B cell (primary cell): ENCODE measurements around the gene WDFY4. TPM values are rescaled to one million over a fixed set of nuclear protein-coding genes. Genes with fewer than 3 reads are reported as not detected.

Source experiments
- ATAC-seq: fragments of 200-7000 bp; cut with Tn5 transposase; one replicate; pipeline ENCODE4 v1.10.0; 2021; ENCODE audit warnings: low read depth, mild to moderate bottlenecking, moderate number of reproducible peaks, moderate library complexity
- CTCF ChIA-PET: fragments of 350-600 bp; sonication (Branson Sonifier 250); formaldehyde crosslinking; loops from one replicate; lab custom pipeline; 2021; ENCODE audit warnings: antibody characterized with exemption, inconsistent platforms; lab: Charles Lee
- POLR2A ChIA-PET: fragments of 350-600 bp; sonication (Branson Sonifier 250); formaldehyde crosslinking; loops from one replicate; lab custom pipeline; 2021; ENCODE audit warnings: antibody characterized with exemption; lab: Charles Lee
- DNase-seq: peaks from one replicate; pipeline ENCODE4 v3.0.0; 2013
- H2AFZ ChIP-seq: 2 replicates; pipeline ENCODE4 v1.6.1; 2012; ENCODE audit warnings: mild to moderate bottlenecking, low read depth, low read length; ENCODE audit not compliant: insufficient read depth, poor library complexity, severe bottlenecking
- H3K27ac ChIP-seq, 2 donors: 1 replicate in 1 of 2; 2 replicates in 1 of 2; pipeline ENCODE4 v1.5.1; 2012 to 2013; ENCODE audit warnings: low read length in 2 of 2, mild to moderate bottlenecking in 2 of 2, moderate library complexity in 1 of 2
- H3K27me3 ChIP-seq, 4 experiments: fragments of 200-600 bp in 1 of 4; sonication (generic) in 1 of 4; replicated peaks in 1 of 4; 1 replicate in 2 of 4; 2 replicates in 2 of 4; pipeline versions ENCODE4 v1.6.1 to v1.7.0; 2013 to 2016; ENCODE audit warnings: low read length in 3 of 4, mild to moderate bottlenecking in 2 of 4, mixed read lengths in 1 of 4, moderate library complexity in 1 of 4; ENCODE audit not compliant: insufficient read depth in 4 of 4, control insufficient read depth in 3 of 4; ENCODE audit errors: control extremely low read depth in 1 of 4
- H3K36me3 ChIP-seq, 2 experiments: replicated peaks in 1 of 2; 1 replicate in 1 of 2; 2 replicates in 1 of 2; pipeline versions ENCODE4 v1.6.1 to v1.7.1; 2013; ENCODE audit warnings: low read length in 1 of 2; ENCODE audit not compliant: insufficient read depth in 2 of 2, control insufficient read depth in 1 of 2; ENCODE audit errors: control extremely low read depth in 1 of 2, extremely low read depth in 1 of 2
- H3K4me1 ChIP-seq, 2 donors: fragments of 200-600 bp in 1 of 2; sonication (generic) in 1 of 2; 1 replicate in 1 of 2; 2 replicates in 1 of 2; pipeline versions ENCODE4 v1.5.1 to v1.6.1; 2013 to 2017; ENCODE audit warnings: low read length in 2 of 2; ENCODE audit not compliant: control insufficient read depth in 2 of 2, insufficient read depth in 2 of 2
- H3K4me2 ChIP-seq: replicated peaks from 2 replicates; pipeline ENCODE3; 2012; ENCODE audit warnings: mild to moderate bottlenecking, low read depth, low read length; ENCODE audit not compliant: poor library complexity, severe bottlenecking
- H3K4me3 ChIP-seq, 5 experiments: fragments of 200-600 bp in 1 of 5; sonication (generic) in 1 of 5; 1 replicate in 3 of 5; 2 replicates in 2 of 5; pipeline versions ENCODE4 v1.5.1 to v1.7.0; 2011 to 2016; ENCODE audit warnings: low read length in 4 of 5, mild to moderate bottlenecking in 4 of 5, low read depth in 2 of 5, control low read depth in 1 of 5, moderate library complexity in 1 of 5; ENCODE audit not compliant: insufficient read depth in 1 of 5; ENCODE audit errors: control extremely low read depth in 1 of 5, extremely low read depth in 1 of 5
- H3K79me2 ChIP-seq: fragments of 200-600 bp; sonication (generic); one replicate; pipeline ENCODE4 v1.6.0; 2016; ENCODE audit warnings: low read length; ENCODE audit not compliant: control insufficient read depth, insufficient read depth
- H3K9ac ChIP-seq: fragments of 200-600 bp; sonication (generic); 2 replicates; pipeline ENCODE4 v1.6.1; 2017; ENCODE audit warnings: mild to moderate bottlenecking, low read length, moderate library complexity
- H3K9me3 ChIP-seq, 3 donors: one replicate each; pipeline versions ENCODE4 v1.6.1 to v1.7.1; 2013; ENCODE audit warnings: low read length in 2 of 3; ENCODE audit not compliant: control insufficient read depth in 2 of 3, insufficient read depth in 1 of 3; ENCODE audit errors: control extremely low read depth in 1 of 3
- H4K20me1 ChIP-seq: 2 replicates; pipeline ENCODE4 v1.6.0; 2012; ENCODE audit warnings: mild to moderate bottlenecking, low read length; ENCODE audit not compliant: insufficient read depth, control insufficient read depth, poor library complexity, severe bottlenecking
- H3K27ac Mint-ChIP-seq: one replicate; pipeline ENCODE4 v1.8.0; 2021; ENCODE audit warnings: mixed read lengths
- H3K27me3 Mint-ChIP-seq: one replicate; pipeline ENCODE4 v1.8.0; 2021; ENCODE audit warnings: mixed read lengths
- H3K4me1 Mint-ChIP-seq: one replicate; pipeline ENCODE4 v1.8.0; 2021; ENCODE audit warnings: mixed read lengths
- H3K4me3 Mint-ChIP-seq: one replicate; pipeline ENCODE4 v1.8.0; 2021; ENCODE audit warnings: mixed read lengths
- H3K9me3 Mint-ChIP-seq: one replicate; pipeline ENCODE4 v1.8.0; 2022; ENCODE audit warnings: mixed read lengths; ENCODE audit not compliant: insufficient read depth
- EZH2 ChIP-seq: IDR thresholded peaks from 2 replicates; pipeline ENCODE4 v1.6.1; 2012; ENCODE audit warnings: borderline replicate concordance, low read depth, mild to moderate bottlenecking, moderate library complexity, low read length; ENCODE audit not compliant: insufficient read depth, poor library complexity, severe bottlenecking
- WGBS: methylation state at CpG from one replicate; pipeline ENCODE4 v1.1.5; 2013; ENCODE audit warnings: missing lambda C conversion rate; ENCODE audit not compliant: insufficient coverage; 5-methylcytosine and 5-hydroxymethylcytosine counted together
- intact Hi-C: fragments of 100-400 bp; cut with micrococcal nuclease; formaldehyde crosslinking; loops from one replicate; pipeline ENCODE4 v1.10.0; 2022
- polyA plus RNA-seq: library from polyadenylated mRNA; depleted of rRNA; stranded (reverse); fragments of >200 nt; gene quantifications from 2 replicates; pipeline ENCODE4 v1.2.3, GENCODE V29; 2012
- total RNA-seq, 2 donors: library from RNA; stranded (reverse); fragments of 120-200 nt in 1 of 2; gene quantifications; 1 replicate in 1 of 2; 2 replicates in 1 of 2; pipeline versions ENCODE4 v1.2.3 to v1.2.4, GENCODE V29; 2013 to 2022
- TF ChIP-seq, protein P1 (sequence below): fragments of 200-600 bp; IDR thresholded peaks from one replicate; pipeline ENCODE4 v1.8.0; 2022; ENCODE audit warnings: antibody characterized with exemption, mild to moderate bottlenecking

WDFY4 gene
- total and polyA plus RNA-seq, 2 donors (not counting 1 experiment from before 2014, with no cell fraction given), result 262 to 560 TPM

DNA sequence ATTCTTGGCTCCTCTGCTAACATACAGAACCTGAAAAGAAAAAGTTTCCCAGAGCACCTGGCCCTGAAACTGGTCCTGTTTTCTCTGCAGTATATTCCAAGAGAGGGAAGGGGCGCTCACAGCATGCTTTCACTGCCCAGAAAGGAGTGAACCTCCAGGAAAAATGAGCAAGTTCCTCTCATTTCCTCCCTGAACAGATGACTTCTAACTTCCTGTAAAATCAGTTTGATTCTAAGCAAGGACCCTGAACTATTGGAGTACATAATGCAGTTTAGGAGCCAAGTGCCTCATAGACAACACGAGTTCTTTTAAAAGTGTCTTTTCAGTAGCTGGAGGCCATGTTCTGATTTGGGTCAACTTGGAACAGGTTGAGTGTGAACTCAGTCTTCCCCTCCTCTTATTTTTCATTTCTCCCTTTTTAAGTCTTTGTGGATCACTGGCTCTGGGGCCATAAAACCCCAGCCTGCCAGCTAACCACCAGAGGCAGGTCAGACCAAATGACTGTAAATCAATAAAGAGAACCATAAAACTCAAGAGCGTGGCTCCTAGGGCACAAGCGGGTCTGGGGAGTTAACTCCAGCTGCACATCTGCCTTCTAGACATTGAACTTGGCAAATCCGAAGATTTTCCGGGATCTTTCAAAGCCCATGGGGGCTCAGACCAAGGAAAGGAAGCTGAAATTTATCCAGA, 260.9 kb downstream of the WDFY4 start:
- DNase-seq (no peak), ATAC-seq (no peak)
- Histone ChIP-seq H3K27me3 (no peaks in the 10 kb centered on the region), H3K36me3 (peaks cover 4 to 98% of the 10 kb centered on the region in 2 experiments), H3K4me3 (no peak overlapping the region), H3K79me2 (no peaks in the 10 kb centered on the region), H2AFZ (no peak overlapping the region), H3K27ac (peak overlapping the region in 1 of 2 donors; percentile 16), H3K4me2 (no peak overlapping the region), H3K9me3 (no peaks in the 10 kb centered on the region), H3K4me1 (no peaks in the 10 kb centered on the region), H4K20me1 (peaks cover 2% of the 10 kb centered on the region), H3K9ac (no peak overlapping the region)
- ChIA-PET CTCF (no interaction called here), POLR2A (no interaction called here)
- H3K4me1 Mint-ChIP-seq, result no peaks in the 10 kb centered on the region
- WGBS, result 100% methylated on average over 4 of the region's 6 CpGs
- TF ChIP-seq, protein P1, sequence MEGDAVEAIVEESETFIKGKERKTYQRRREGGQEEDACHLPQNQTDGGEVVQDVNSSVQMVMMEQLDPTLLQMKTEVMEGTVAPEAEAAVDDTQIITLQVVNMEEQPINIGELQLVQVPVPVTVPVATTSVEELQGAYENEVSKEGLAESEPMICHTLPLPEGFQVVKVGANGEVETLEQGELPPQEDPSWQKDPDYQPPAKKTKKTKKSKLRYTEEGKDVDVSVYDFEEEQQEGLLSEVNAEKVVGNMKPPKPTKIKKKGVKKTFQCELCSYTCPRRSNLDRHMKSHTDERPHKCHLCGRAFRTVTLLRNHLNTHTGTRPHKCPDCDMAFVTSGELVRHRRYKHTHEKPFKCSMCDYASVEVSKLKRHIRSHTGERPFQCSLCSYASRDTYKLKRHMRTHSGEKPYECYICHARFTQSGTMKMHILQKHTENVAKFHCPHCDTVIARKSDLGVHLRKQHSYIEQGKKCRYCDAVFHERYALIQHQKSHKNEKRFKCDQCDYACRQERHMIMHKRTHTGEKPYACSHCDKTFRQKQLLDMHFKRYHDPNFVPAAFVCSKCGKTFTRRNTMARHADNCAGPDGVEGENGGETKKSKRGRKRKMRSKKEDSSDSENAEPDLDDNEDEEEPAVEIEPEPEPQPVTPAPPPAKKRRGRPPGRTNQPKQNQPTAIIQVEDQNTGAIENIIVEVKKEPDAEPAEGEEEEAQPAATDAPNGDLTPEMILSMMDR, result no peak
- TF ChIP-seq EZH2, result no peak
- no peaks in the 10 kb centered on the region for H3K9me3 Mint-ChIP-seq
- no peak overlapping the region for H3K4me3 Mint-ChIP-seq
- H3K27ac Mint-ChIP-seq, result no peak overlapping the region
- H3K27me3 Mint-ChIP-seq, result no peaks in the 10 kb centered on the region
- intact Hi-C loops, result no loop called here

DNA sequence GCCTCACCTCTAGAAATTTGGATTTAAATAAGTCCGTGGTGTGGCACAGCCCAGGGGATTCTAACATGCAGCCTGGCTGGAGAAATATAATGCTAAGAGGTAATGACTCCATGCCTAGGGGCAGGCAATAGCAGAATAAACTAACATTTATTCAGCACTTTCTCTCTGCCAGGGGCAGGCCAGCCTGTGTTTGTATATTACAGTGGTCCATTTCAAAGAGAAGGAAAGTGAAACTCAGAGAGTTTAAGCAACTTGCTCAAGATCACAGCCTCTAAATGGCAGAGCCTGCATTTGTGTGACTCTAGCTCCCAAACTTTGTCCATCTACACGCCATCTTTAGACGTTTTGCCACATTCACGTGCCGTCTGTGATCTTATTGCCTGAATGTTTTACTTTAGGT, 261.7 kb downstream of the WDFY4 start:
- intact Hi-C loops, result no loop called here
- Histone ChIP-seq H3K4me2 (no peak overlapping the region), H3K4me3 (no peak overlapping the region), H3K36me3 (peaks cover 6 to 99% of the 10 kb centered on the region in 2 experiments), H3K27ac (no peak overlapping the region), H3K9me3 (no peaks in the 10 kb centered on the region), H3K27me3 (no peaks in the 10 kb centered on the region), H3K79me2 (no peaks in the 10 kb centered on the region), H2AFZ (no peak overlapping the region), H3K9ac (no peak overlapping the region), H4K20me1 (no peaks in the 10 kb centered on the region), H3K4me1 (no peaks in the 10 kb centered on the region)
- ChIA-PET CTCF (no interaction called here), POLR2A (no interaction called here)
- peak overlapping the region; percentile 6 for H3K27ac Mint-ChIP-seq
- TF ChIP-seq EZH2, result no peak
- TF ChIP-seq, protein P1, result no peak
- no peak overlapping the region for H3K4me3 Mint-ChIP-seq
- no peak for ATAC-seq
- no peak for DNase-seq
- 100% methylated on average over 4 of the region's 5 CpGs for WGBS
- H3K27me3 Mint-ChIP-seq, result no peaks in the 10 kb centered on the region
- no peaks in the 10 kb centered on the region for H3K4me1 Mint-ChIP-seq
- H3K9me3 Mint-ChIP-seq, result no peaks in the 10 kb centered on the region
